Esophagus muscularis mucosa (tissue), 3 donors: Measurements from ENCODE around the gene C16orf78.

ENCODE experiments used
- EP300 ChIP-seq: sonication (generic); formaldehyde crosslinking; IDR thresholded peaks from one replicate; pipeline ENCODE4 v1.6.1; 2017; ENCODE audit warnings: antibody characterized with exemption
- TF ChIP-seq, protein P1 (sequence below), 3 experiments: fragments of 200-600 bp in 2 of 3; fragments of 450-650 bp in 1 of 3; sonication (generic) in 2 of 3; IDR thresholded peaks; one replicate each; pipeline ENCODE4 v1.5.1; 2017 to 2019; ENCODE audit warnings: antibody characterized with exemption in 3 of 3, mild to moderate bottlenecking in 2 of 3, moderate library complexity in 1 of 3

DNA sequence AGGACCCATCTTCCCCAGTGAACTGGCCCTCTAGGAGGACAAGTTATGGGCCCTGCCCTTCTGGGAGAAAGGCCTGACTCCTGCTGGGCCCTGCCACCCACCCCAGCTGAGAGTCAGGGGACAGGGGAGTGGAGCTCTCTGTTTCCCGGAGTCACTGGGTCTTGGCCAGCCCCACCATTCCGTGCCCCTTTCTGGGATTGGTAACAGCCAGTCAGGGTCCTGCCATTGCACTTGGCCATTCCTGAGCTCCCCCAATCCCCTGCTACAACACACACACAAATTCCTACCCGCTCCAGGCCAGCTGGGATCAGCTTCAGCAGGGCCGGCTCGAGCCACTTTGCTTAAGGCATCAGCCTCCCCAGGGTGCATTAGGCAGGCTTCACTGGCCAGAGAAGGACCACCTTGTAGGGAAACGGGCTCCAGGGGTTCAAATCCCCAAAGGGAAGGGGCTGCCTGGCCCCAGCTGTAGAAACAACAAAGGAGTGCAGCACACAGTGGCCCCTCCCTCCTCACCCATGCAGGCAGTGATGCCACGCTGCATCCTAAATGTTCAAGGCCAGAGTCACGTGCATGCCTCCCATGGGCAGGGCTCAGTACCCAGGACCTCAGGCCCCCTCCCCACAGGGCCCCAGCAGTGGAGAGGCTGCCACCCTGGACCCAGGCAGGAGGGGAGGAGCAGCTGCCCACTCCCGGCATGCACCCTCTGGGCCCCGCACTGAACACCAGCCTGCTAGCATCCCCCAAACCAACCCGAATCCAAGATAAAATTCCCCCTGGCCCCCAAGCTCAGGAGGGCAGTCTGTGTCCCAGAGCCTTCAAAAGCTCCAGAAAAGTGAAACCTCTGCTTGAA lies 37.7 kb downstream of the C16orf78 start:
- TF ChIP-seq, protein P1, sequence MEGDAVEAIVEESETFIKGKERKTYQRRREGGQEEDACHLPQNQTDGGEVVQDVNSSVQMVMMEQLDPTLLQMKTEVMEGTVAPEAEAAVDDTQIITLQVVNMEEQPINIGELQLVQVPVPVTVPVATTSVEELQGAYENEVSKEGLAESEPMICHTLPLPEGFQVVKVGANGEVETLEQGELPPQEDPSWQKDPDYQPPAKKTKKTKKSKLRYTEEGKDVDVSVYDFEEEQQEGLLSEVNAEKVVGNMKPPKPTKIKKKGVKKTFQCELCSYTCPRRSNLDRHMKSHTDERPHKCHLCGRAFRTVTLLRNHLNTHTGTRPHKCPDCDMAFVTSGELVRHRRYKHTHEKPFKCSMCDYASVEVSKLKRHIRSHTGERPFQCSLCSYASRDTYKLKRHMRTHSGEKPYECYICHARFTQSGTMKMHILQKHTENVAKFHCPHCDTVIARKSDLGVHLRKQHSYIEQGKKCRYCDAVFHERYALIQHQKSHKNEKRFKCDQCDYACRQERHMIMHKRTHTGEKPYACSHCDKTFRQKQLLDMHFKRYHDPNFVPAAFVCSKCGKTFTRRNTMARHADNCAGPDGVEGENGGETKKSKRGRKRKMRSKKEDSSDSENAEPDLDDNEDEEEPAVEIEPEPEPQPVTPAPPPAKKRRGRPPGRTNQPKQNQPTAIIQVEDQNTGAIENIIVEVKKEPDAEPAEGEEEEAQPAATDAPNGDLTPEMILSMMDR (IDR thresholded peaks at IDR 0.05), result no peak
- TF ChIP-seq EP300, result no peak
